Ectodermal cell (in vitro differentiated cells): ENCODE data around the gene TRIM24.

ENCODE experiments used
- H3K27ac ChIP-seq: 2 replicates; pipeline ENCODE4 v1.7.0; 2013; ENCODE audit warnings: mild to moderate bottlenecking, low read depth, low read length; ENCODE audit not compliant: insufficient read depth, poor library complexity, severe bottlenecking
- H3K27me3 ChIP-seq: 2 replicates; pipeline ENCODE4 v1.7.0; 2013; ENCODE audit warnings: mild to moderate bottlenecking, low read length; ENCODE audit not compliant: insufficient read depth, control insufficient read depth, poor library complexity, severe bottlenecking
- H3K36me3 ChIP-seq: one replicate; pipeline ENCODE4 v1.7.0; 2013; ENCODE audit warnings: low read length; ENCODE audit not compliant: control insufficient read depth, insufficient read depth
- H3K4me1 ChIP-seq: one replicate; pipeline ENCODE4 v1.7.0; 2013; ENCODE audit warnings: low read length; ENCODE audit not compliant: control insufficient read depth, insufficient read depth
- H3K4me3 ChIP-seq: 2 replicates; pipeline ENCODE4 v1.7.0; 2013; ENCODE audit warnings: low read depth, low read length, control low read depth; ENCODE audit not compliant: insufficient read depth
- H3K9me3 ChIP-seq: 2 replicates; pipeline ENCODE4 v1.7.0; 2013; ENCODE audit warnings: mild to moderate bottlenecking, low read length, moderate library complexity; ENCODE audit not compliant: control insufficient read depth
- WGBS, 2 experiments: methylation state at CpG; one replicate each; pipeline ENCODE4 v1.1.7; 2013; ENCODE audit warnings: missing lambda C conversion rate in 2 of 2; 5-methylcytosine and 5-hydroxymethylcytosine counted together

Gene TRIM24

GRCh38 chr7:138613630-138614029 lies 153.6 kb downstream of the TRIM24 start:
- H3K27me3 ChIP-seq, result no peaks in the 10 kb centered on the region
- WGBS, 2 experiments, result 98% methylated on average over 2 of the region's 2 CpGs
- H3K27ac ChIP-seq, result no peak overlapping the region
- H3K36me3 ChIP-seq, result no peaks in the 10 kb centered on the region
- no peak overlapping the region for H3K4me3 ChIP-seq
- H3K4me1 ChIP-seq, result no peaks in the 10 kb centered on the region
- H3K9me3 ChIP-seq, result no peaks in the 10 kb centered on the region

- Histone ChIP-seq H3K27me3 (no peaks in the 10 kb centered on the region), H3K36me3 (no peaks in the 10 kb centered on the region), H3K27ac (no peak overlapping the region), H3K4me1 (no peaks in the 10 kb centered on the region), H3K9me3 (no peaks in the 10 kb centered on the region), H3K4me3 (no peak overlapping the region)
- WGBS, 2 experiments, result 94 to 98% methylated on average over 6 of the region's 6 CpGs
Measured at GRCh38 chr7:138616085-138616484, 156.0 kb downstream of the TRIM24 start.

- Histone ChIP-seq H3K27me3 (no peaks in the 10 kb centered on the region), H3K36me3 (no peaks in the 10 kb centered on the region), H3K4me1 (no peaks in the 10 kb centered on the region), H3K4me3 (no peak overlapping the region), H3K27ac (no peak overlapping the region), H3K9me3 (no peaks in the 10 kb centered on the region)
- 91 to 96% methylated on average over 10 of the region's 10 CpGs for WGBS, 2 experiments
Measured at GRCh38 chr7:138618506-138618905, 158.4 kb downstream of the TRIM24 start.

DNA sequence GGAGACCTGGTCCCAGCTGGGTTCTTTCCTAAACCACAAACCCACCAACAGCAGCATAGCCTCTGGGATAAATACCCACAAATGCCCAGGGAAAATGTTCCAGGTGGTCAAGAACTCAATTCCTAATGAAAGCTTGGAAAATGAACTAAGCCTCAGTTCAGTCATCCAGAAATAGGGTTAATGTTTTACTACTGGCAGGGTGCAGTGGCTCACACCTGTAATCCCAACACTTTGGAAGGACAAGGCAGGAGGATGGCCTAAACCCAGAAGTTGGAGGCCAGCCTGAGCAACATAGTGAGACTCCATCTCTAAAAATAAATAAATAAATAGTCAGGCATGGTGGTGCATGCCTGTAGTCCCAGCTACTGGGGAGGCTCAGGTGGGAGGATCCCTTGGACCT lies 158.9 kb downstream of the TRIM24 start:
- H3K4me3 ChIP-seq, result no peak overlapping the region
- H3K36me3 ChIP-seq, result no peaks in the 10 kb centered on the region

GRCh38 chr7:138622841-138623240 lies 162.8 kb downstream of the TRIM24 start:
- no peak overlapping the region for H3K27ac ChIP-seq
- H3K4me1 ChIP-seq, result no peaks in the 10 kb centered on the region
- no peaks in the 10 kb centered on the region for H3K9me3 ChIP-seq
- H3K4me3 ChIP-seq, result no peak overlapping the region
- no peaks in the 10 kb centered on the region for H3K27me3 ChIP-seq
- no peaks in the 10 kb centered on the region for H3K36me3 ChIP-seq
- 91 to 100% methylated on average over 1 of the region's 1 CpG for WGBS, 2 experiments

More for the DNA sequence above, 158.9 kb downstream of the TRIM24 start:
- Histone ChIP-seq H3K9me3 (no peaks in the 10 kb centered on the region), H3K27me3 (no peaks in the 10 kb centered on the region), H3K4me1 (no peaks in the 10 kb centered on the region), H3K27ac (no peak overlapping the region)

DNA sequence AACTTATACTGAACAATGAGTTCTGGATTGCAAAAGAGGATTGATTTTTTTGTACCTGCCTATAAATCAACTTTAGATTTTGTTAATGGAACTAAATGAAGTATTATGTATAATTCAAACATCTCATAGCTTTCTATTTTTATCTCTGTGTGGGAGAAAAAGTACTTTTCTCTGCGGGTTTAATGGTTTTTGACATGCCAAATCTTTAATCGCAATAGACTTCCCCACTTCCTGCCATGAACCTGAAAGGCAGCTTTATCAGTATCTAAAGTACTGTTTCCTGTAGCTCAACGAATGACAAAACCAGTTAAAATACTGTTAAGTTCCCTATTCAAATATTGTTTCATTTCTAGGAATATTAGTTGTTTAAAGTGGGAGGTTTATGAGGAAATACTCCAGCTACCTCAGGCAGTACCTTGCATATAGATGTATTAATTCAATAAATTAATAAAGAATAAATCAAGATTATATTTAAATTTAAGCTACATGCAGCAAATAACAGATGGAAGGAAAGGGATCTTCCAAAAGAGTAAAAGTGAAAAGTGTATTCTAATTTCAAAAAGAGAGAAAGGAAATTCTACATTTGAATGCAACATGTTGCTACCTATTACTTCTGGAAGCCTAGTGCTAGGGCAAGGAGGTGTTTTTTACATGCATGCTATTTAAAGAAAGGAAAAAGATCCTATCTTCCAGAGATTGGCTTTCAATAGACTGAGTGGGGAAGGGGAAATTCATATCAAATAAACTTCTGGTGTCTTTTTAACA lies 165.2 kb downstream of the TRIM24 start:
- Histone ChIP-seq H3K27me3 (no peaks in the 10 kb centered on the region), H3K9me3 (no peaks in the 10 kb centered on the region), H3K36me3 (no peaks in the 10 kb centered on the region), H3K4me1 (no peaks in the 10 kb centered on the region), H3K27ac (no peak overlapping the region), H3K4me3 (no peak overlapping the region)
- WGBS, 2 experiments, result 75 to 76% methylated on average over 3 of the region's 3 CpGs

GRCh38 chr7:138625849-138626230 lies 165.8 kb downstream of the TRIM24 start:
- H3K27ac ChIP-seq, result no peak overlapping the region
- WGBS, 2 experiments, result 85 to 86% methylated on average over 5 of the region's 5 CpGs
- no peaks in the 10 kb centered on the region for H3K27me3 ChIP-seq
- no peak overlapping the region for H3K4me3 ChIP-seq
- H3K36me3 ChIP-seq, result no peaks in the 10 kb centered on the region
- no peaks in the 10 kb centered on the region for H3K9me3 ChIP-seq
- H3K4me1 ChIP-seq, result no peaks in the 10 kb centered on the region

GRCh38 chr7:138626846-138627245 lies 166.8 kb downstream of the TRIM24 start:
- Histone ChIP-seq H3K27me3 (no peaks in the 10 kb centered on the region), H3K4me1 (no peaks in the 10 kb centered on the region), H3K4me3 (no peak overlapping the region), H3K27ac (no peak overlapping the region), H3K9me3 (no peaks in the 10 kb centered on the region), H3K36me3 (no peaks in the 10 kb centered on the region)
- WGBS, 2 experiments, result 79 to 91% methylated on average over 2 of the region's 2 CpGs

GRCh38 chr7:138627361-138627760 lies 167.3 kb downstream of the TRIM24 start:
- Histone ChIP-seq H3K4me1 (no peaks in the 10 kb centered on the region), H3K36me3 (no peaks in the 10 kb centered on the region), H3K9me3 (no peaks in the 10 kb centered on the region), H3K27me3 (no peaks in the 10 kb centered on the region), H3K4me3 (no peak overlapping the region), H3K27ac (no peak overlapping the region)
- WGBS, 2 experiments, result 94 to 95% methylated on average over 6 of the region's 6 CpGs

- 94 to 98% methylated on average over 6 of the region's 8 CpGs for WGBS, 2 experiments
- Histone ChIP-seq H3K4me1 (no peaks in the 10 kb centered on the region), H3K9me3 (no peaks in the 10 kb centered on the region), H3K27ac (no peak overlapping the region), H3K36me3 (no peaks in the 10 kb centered on the region), H3K4me3 (no peak overlapping the region), H3K27me3 (no peaks in the 10 kb centered on the region)
Measured at GRCh38 chr7:138630059-138630610, 170.1 kb downstream of the TRIM24 start.
